Progenitor cell of endocrine pancreas (in vitro differentiated cells): ENCODE data around the gene DDX54. TPM values are rescaled to one million over a fixed set of nuclear protein-coding genes. Genes with fewer than 3 reads are reported as not detected.
"Not testable (repeated sequence)": the region's sequence is repeated elsewhere in the genome, so short reads cannot be mapped to it uniquely, and the experiment has no call there.

Source experiments
- DNase-seq: peaks from one replicate; pipeline ENCODE4 v3.0.0; 2021; ENCODE audit warnings: low spot score; ENCODE audit not compliant: unreplicated experiment
- H3K27ac Mint-ChIP-seq: 2 replicates; pipeline ENCODE4 v1.8.0; 2021; ENCODE audit warnings: mild to moderate bottlenecking, moderate library complexity, mixed read lengths
- H3K27me3 Mint-ChIP-seq: 2 replicates; pipeline ENCODE4 v1.8.0; 2021; ENCODE audit warnings: mixed read lengths
- H3K36me3 Mint-ChIP-seq: 2 replicates; pipeline ENCODE4 v1.8.0; 2022; ENCODE audit warnings: mixed read lengths; ENCODE audit not compliant: insufficient read depth
- H3K4me1 Mint-ChIP-seq: 2 replicates; pipeline ENCODE4 v1.8.0; 2021; ENCODE audit warnings: low read depth, mixed read lengths
- H3K4me3 Mint-ChIP-seq: 2 replicates; pipeline ENCODE4 v1.8.0; 2021; ENCODE audit warnings: low read depth, mild to moderate bottlenecking, moderate library complexity, mixed read lengths
- H3K9me3 Mint-ChIP-seq: 2 replicates; pipeline ENCODE4 v1.8.0; 2021; ENCODE audit warnings: low read depth, mixed read lengths
- total RNA-seq: library from RNA; stranded (reverse); gene quantifications from 2 replicates; pipeline ENCODE4 v1.2.1, GENCODE V29; 2021
- TF ChIP-seq, protein P1 (sequence below): fragments of 200-600 bp; sonication (generic); IDR thresholded peaks from one replicate; pipeline ENCODE4 v1.5.0; 2021; ENCODE audit warnings: antibody characterized with exemption, mild to moderate bottlenecking; ENCODE audit not compliant: unreplicated experiment

Gene DDX54
- total RNA-seq, 1 donor from 2014 or later: 61.5 TPM

DNA sequence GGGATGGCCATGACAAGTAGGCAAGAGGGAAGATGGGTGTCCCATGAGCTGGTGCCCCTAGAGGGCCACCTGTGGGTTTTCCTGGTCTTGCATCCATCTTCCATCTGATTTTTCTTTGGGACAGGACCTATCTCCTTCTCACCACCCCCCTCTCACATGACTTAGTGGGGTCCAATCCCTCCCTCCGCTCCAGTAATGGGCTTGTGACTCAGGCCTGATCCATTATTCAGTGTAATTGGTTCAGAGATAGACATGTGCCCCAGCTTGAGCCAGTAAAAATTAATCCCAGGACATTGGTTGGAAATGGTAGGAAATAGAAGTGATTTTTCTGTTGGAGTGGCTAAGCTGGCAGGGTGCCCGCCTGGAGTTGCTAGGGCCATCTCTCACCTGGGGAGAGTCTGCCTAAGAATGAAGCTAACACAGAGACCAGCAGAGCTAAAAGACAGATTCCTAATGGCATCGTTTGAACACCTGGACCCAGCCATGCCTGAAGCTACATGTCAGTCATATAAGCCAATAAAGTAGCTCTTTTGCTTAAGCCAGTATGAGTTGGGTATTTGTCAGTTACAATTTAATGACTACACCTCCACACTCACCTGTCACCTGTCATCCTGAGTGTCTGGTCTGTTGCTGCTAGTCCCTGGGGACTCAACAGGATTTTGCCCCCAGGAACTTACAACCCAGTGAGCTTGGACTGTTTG lies 64.5 kb downstream of the DDX54 start:
- TF ChIP-seq, protein P1, sequence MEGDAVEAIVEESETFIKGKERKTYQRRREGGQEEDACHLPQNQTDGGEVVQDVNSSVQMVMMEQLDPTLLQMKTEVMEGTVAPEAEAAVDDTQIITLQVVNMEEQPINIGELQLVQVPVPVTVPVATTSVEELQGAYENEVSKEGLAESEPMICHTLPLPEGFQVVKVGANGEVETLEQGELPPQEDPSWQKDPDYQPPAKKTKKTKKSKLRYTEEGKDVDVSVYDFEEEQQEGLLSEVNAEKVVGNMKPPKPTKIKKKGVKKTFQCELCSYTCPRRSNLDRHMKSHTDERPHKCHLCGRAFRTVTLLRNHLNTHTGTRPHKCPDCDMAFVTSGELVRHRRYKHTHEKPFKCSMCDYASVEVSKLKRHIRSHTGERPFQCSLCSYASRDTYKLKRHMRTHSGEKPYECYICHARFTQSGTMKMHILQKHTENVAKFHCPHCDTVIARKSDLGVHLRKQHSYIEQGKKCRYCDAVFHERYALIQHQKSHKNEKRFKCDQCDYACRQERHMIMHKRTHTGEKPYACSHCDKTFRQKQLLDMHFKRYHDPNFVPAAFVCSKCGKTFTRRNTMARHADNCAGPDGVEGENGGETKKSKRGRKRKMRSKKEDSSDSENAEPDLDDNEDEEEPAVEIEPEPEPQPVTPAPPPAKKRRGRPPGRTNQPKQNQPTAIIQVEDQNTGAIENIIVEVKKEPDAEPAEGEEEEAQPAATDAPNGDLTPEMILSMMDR: no peak
- no peaks in the 10 kb centered on the region for H3K4me1 Mint-ChIP-seq
- H3K36me3 Mint-ChIP-seq: no peaks in the 10 kb centered on the region
- peaks cover 12% of the 10 kb centered on the region for H3K9me3 Mint-ChIP-seq
- H3K27ac Mint-ChIP-seq: no peak overlapping the region
- no peak for DNase-seq
- peaks cover 3% of the 10 kb centered on the region for H3K27me3 Mint-ChIP-seq
- H3K4me3 Mint-ChIP-seq: no peak overlapping the region

GRCh38 chr12:113119980-113120669 lies 65.2 kb downstream of the DDX54 start:
- no peak overlapping the region for H3K4me3 Mint-ChIP-seq
- H3K4me1 Mint-ChIP-seq: no peaks in the 10 kb centered on the region
- no peaks in the 10 kb centered on the region for H3K36me3 Mint-ChIP-seq
- H3K27ac Mint-ChIP-seq: no peak overlapping the region
- H3K27me3 Mint-ChIP-seq: peaks cover 3% of the 10 kb centered on the region
- H3K9me3 Mint-ChIP-seq: peaks cover 8% of the 10 kb centered on the region
- no peak for DNase-seq
- TF ChIP-seq, protein P1: no peak

DNA sequence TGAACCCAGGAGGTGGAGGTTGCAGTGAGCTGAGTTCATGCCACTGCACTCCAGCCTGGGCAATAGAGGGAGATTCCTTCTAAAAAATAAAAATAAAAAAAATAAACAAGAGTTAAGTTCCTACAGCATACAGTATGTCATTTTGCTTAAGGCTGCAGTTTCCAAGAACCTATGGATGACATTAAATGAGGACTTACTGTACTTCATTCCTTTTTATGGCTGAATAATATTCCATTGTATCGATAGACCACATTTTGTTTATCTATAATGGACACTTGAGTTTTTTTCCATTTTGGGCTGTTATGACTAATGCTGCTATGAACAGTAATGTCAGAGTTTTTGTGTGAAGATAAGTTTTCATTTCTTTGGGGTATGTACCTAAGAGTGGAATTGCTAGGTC lies 67.1 kb downstream of the DDX54 start:
- Mint-ChIP-seq H3K4me1 (no peaks in the 10 kb centered on the region), H3K36me3 (no peaks in the 10 kb centered on the region), H3K9me3 (peaks cover 6% of the 10 kb centered on the region), H3K27ac (no peak overlapping the region), H3K4me3 (no peak overlapping the region), H3K27me3 (peaks cover 6% of the 10 kb centered on the region)
- TF ChIP-seq, protein P1: no peak
- no peak for DNase-seq

DNA sequence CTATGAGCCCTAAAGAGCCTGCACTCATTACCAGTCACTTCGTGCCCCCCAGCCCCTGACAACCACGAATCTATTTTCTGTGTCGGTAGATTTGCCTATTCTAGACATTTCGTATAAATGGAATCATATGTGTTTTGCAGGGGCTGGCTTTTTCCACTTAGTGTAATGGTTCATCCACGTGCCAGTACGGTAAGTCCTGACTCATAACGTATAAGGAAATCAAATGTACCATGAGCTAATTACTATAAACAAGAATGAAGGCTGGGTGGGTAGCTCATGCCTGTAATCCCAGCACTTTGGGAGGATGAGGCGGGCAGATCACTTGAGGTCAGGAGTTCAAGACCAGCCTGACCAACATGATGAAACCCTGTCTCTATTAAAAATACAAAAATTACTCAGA lies 67.6 kb downstream of the DDX54 start:
- H3K27me3 Mint-ChIP-seq, H3K9me3 Mint-ChIP-seq, DNase-seq, H3K27ac Mint-ChIP-seq, H3K36me3 Mint-ChIP-seq, H3K4me3 Mint-ChIP-seq, H3K4me1 Mint-ChIP-seq: not testable (repeated sequence)

- H3K4me3 Mint-ChIP-seq: no peak overlapping the region
- TF ChIP-seq, protein P1: no peak
- H3K4me1 Mint-ChIP-seq: no peaks in the 10 kb centered on the region
- no peaks in the 10 kb centered on the region for H3K9me3 Mint-ChIP-seq
- H3K36me3 Mint-ChIP-seq: no peaks in the 10 kb centered on the region
- peaks cover 10% of the 10 kb centered on the region for H3K27me3 Mint-ChIP-seq
- DNase-seq: no peak
- H3K27ac Mint-ChIP-seq: no peak overlapping the region
These were observed 68.4 kb downstream of the DDX54 start for GRCh38 chr12:113116875-113117274.
